GM19239 (cell line): Measurements from ENCODE around the gene LDB2.
"Not testable (repeated sequence)": the region's sequence is repeated elsewhere in the genome, so short reads cannot be mapped to it uniquely, and the experiment has no call there.

Source experiments
- DNase-seq: peaks from one replicate; pipeline ENCODE4 v3.0.0; 2011; ENCODE audit warnings: low spot score; ENCODE audit not compliant: insufficient read length
- FAIRE-seq: peaks from 2 replicates; lab custom pipeline; 2011; peaks lifted over from hg19 to GRCh38; lab: Jason Lieb, UNC

Gene LDB2

DNA sequence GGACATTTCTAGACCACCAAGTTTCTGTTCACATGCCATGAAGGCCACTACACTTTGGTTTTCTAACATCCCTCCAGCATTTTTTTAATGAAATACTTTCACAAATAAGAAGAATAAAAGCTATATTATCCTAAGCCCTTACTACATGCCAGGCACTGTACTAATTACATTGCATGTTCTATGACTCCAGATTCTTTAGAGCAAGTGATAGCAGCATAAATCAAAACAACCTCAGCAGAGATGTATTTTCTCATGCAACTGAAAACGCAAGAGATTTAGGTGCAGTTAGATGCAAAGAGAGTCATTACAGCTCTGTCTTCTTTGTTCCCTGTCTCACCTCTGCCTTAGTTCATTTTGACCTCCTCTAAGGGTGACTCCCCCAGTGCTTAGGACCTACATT lies 230.0 kb downstream of the LDB2 start:
- no peak for FAIRE-seq

GRCh38 chr4:16667464-16667863 lies 231.0 kb downstream of the LDB2 start:
- FAIRE-seq (no peak), DNase-seq (no peak)

More for the DNA sequence above, 230.0 kb downstream of the LDB2 start:
- DNase-seq, result no peak

DNA sequence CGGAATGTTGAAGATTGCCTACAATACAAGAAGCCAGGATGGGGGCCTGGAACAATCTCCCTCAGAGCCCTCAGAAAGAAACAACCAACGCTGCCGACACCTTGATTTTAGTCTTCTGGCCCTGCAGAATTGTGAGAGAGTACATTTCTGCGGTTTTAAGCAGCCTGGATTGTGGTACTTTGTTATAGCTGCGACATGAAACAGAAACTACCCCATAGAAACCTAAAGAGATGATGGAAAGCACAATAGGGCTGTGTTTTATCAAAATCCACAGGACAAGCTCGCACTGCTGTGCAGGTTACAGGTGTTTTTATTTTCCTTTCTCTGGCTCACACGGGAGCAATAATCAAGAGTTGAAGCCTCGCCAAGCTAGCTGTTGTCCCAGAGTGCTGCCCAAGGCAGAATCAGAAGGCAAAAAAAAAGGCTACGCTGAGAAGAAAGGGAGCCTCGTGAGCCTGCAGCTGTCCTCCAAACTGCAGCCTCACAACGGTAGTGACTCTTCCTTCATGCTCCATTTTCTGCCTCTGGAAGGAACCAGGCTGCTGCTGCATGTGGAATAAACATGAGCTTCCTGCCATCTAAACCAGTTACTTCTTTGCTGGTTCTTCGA lies 232.4 kb downstream of the LDB2 start:
- FAIRE-seq, result no peak
- no peak for DNase-seq

- FAIRE-seq (no peak), DNase-seq (no peak)
Measured at GRCh38 chr4:16663732-16664131, 234.7 kb downstream of the LDB2 start.

DNA sequence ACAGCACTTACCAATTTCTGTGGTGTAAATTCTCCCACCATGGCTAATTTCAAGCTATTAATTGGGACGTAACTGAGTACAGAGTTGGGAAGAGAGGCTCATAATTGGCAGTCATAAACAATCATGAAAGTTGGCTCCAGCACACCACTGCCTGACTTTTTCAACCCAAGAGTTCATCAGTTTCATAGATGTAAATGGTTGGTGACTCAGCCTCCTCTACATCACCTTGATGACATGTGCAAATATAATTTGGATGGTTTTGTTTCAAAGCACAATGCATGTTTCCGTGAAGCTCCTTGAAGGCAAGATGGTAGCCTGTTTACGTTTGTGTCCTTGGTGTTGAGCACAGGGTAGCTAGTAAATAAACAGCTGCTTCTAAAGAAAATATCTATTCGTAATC lies 235.1 kb downstream of the LDB2 start:
- no peak for FAIRE-seq

DNA sequence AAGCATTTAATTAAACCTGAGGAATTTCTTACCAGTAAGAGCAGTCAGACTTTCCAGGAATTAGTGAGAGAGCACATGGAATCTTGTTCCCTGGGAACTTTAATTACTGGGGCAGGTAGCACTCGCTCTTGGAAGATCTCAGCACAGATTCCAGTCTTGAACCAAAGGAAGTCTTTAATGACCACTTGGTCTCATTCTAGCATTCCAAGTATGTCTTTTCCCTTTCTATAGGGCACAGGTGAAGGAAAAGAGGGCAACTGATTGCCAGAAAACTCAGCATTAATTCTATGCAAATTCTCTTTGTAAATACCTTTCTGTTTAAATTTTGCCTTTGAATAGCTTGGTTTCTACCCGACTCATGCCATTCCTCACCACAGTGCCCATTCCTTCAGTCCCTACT lies 236.6 kb downstream of the LDB2 start:
- DNase-seq (no peak), FAIRE-seq (no peak)

More for the DNA sequence above, 235.1 kb downstream of the LDB2 start:
- no peak for DNase-seq

DNA sequence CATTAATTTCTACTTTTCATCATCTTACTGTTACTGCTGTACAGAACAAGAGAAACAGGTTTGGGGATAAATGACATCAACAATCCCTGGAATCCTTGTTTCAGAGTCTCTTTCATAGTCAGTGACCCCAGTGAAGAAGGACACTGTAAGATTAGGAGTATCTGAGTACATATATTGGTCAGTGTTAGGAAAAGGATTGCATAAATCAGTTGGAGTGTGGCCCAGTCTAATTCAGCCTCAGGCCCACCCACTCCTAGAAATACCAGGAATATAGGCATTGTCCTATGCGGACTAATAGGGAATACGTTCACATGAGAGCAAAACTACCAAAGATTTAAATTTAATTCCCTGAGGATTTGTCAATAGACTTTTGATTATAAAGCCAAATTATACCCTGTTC lies 237.8 kb downstream of the LDB2 start:
- DNase-seq (no peak), FAIRE-seq (no peak)

GRCh38 chr4:16659694-16660093 lies 238.8 kb downstream of the LDB2 start:
- FAIRE-seq (no peak), DNase-seq (no peak)

DNA sequence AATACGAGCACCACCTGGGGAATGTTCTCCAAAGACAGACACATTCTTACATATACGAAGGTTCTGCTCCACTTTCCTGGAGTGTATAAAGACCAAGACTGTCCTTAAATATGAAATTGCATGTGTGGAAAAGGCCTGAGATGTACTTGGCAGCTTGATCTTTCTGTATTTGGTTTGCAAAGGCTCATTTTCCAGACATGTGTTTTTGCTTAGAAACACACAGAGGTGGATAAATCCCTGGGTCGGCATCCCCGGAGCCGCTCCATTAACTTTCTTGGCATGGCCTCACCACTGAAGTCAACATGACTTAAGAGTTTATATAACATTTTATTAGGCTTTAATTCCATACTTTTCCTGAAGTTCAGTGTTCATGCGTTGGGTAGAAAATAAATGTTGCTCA lies 239.4 kb downstream of the LDB2 start:
- FAIRE-seq, result no peak
- no peak for DNase-seq

- DNase-seq (no peak), FAIRE-seq (no peak)
Measured at GRCh38 chr4:16658183-16658582, 240.3 kb downstream of the LDB2 start.

- FAIRE-seq (no peak), DNase-seq (no peak)
Measured at GRCh38 chr4:16655111-16655510, 243.3 kb downstream of the LDB2 start.

DNA sequence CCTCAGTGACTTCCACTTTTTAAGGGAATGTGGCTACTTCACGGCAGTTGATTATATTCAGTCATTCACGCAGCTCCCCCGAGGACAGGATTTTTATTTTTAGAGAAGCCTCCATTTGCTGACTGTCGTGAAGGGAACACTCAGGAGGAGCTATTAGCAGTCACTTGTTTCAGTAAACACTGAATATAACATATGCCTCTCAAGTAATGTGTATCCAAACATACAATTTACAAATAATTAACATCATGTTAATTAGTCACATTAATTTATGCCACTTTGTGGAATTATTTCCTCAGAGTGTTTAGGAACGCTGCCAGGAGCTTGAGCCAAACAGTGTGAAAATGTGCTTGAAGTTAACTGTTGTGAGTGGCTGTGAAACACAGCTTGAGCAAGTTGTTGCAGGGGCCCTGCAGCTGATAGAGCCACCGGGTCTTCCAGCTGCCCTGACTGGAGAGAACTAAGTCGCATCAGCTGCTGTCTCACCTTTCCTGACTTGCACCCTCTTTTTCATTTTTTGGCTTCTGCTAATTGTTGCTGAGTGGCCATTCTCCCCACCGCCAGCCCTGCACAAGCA lies 245.6 kb downstream of the LDB2 start:
- no peak for DNase-seq
- FAIRE-seq, result no peak

- FAIRE-seq, result no peak
Measured at GRCh38 chr4:16646459-16646858, 252.0 kb downstream of the LDB2 start.

GRCh38 chr4:16643893-16644292 lies 254.6 kb downstream of the LDB2 start:
- no peak for FAIRE-seq
- DNase-seq, result no peak

More at GRCh38 chr4:16646459-16646858, 252.0 kb downstream of the LDB2 start:
- no peak for DNase-seq

DNA sequence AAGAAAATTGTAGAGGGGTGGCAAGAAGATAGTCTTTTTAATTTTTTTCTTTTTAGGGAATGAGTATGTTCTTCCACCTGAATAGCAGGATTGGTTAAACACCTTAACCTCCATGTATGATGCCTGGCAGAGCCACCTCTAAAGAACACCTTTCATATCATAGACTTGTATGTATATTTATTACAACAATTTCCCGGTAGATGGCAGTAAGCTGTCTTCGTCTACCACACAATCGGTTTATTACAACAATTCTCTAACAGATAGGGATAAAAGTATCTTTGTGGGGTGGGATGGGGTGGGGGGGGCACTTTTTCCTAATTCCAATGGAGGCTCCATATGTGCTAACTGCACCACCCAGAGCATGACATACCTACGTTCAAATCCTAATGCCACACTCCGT lies 255.5 kb downstream of the LDB2 start:
- DNase-seq, result no peak
- no peak for FAIRE-seq

- DNase-seq (no peak), FAIRE-seq (no peak)
Measured at GRCh38 chr4:16641971-16642370, 256.5 kb downstream of the LDB2 start.

GRCh38 chr4:16636912-16637630 lies 261.4 kb downstream of the LDB2 start:
- DNase-seq, result no peak

DNA sequence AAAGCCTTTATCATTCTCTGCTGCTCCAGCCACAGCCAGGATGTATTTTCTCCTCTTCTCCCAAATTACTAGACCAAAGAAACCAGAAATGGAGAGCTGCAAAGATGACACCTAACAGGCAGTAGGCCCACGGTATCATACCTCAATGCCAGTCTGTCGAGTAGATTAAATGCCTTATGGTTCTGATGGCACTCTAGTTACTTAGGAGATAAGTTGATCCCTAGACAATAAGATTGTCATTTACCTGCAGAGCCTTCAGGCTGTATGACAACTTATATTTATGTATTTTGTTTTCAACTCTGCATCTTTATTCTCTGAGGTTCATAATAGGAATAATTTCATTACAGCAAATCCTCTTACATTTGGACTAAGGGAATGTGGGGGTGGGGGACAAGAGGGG lies 262.1 kb downstream of the LDB2 start:
- no peak for FAIRE-seq
- DNase-seq, result no peak

More at GRCh38 chr4:16636912-16637630, 261.4 kb downstream of the LDB2 start:
- no peak for FAIRE-seq

GRCh38 chr4:16629274-16629673 lies 269.2 kb downstream of the LDB2 start:
- not testable (repeated sequence) for DNase-seq, FAIRE-seq

GRCh38 chr4:16628835-16629234 lies 269.6 kb downstream of the LDB2 start:
- DNase-seq, FAIRE-seq: not testable (repeated sequence)

- FAIRE-seq (no peak), DNase-seq (no peak)
Measured at GRCh38 chr4:16627999-16628398, 270.4 kb downstream of the LDB2 start.
